Stimulated activated CD4-positive, alpha-beta T cell treated with anti-CD3 and anti-CD28 coated beads, Interleukin-1b, Interleukin-23, amount 100 ng/mL, for 4 hours (primary cell): ENCODE results near the gene PDE4D.

Source experiments
- DNase-seq, 2 donors: peaks; one replicate each; pipeline ENCODE4 v3.0.0-alpha.2; 2020; ENCODE audit warnings: low read depth in 2 of 2

The PDE4D gene

GRCh38 chr5:59517926-59518585, 375.5 kb downstream of the PDE4D start:
- no peak for DNase-seq

- DNase-seq: no peak
These were observed 377.4 kb downstream of the PDE4D start for GRCh38 chr5:59516161-59516560.

GRCh38 chr5:59506285-59506877, 387.1 kb downstream of the PDE4D start:
- no peak for DNase-seq

GRCh38 chr5:59504043-59504442, 389.5 kb downstream of the PDE4D start:
- no peak for DNase-seq

- DNase-seq: no peak
These were observed 390.3 kb downstream of the PDE4D start for GRCh38 chr5:59503220-59503619.

- no peak for DNase-seq
These were observed 392.2 kb downstream of the PDE4D start for GRCh38 chr5:59501316-59501715.

- no peak for DNase-seq
These were observed 393.5 kb downstream of the PDE4D start for GRCh38 chr5:59500014-59500413.

- no peak for DNase-seq
These were observed 396.3 kb downstream of the PDE4D start for GRCh38 chr5:59497207-59497606.

- DNase-seq: no peak
These were observed 396.9 kb downstream of the PDE4D start for GRCh38 chr5:59496524-59497134.

- no peak for DNase-seq
These were observed 401.6 kb downstream of the PDE4D start for GRCh38 chr5:59491945-59492344.

- no peak for DNase-seq
These were observed 404.0 kb downstream of the PDE4D start for GRCh38 chr5:59489551-59489950.

GRCh38 chr5:59487772-59488729, 405.5 kb downstream of the PDE4D start:
- no peak for DNase-seq

- DNase-seq: no peak
These were observed 406.3 kb downstream of the PDE4D start for GRCh38 chr5:59487068-59487686.

GRCh38 chr5:59486508-59486907, 407.0 kb downstream of the PDE4D start:
- no peak for DNase-seq

GRCh38 chr5:59485629-59486439, 407.7 kb downstream of the PDE4D start:
- no peak for DNase-seq

- DNase-seq: no peak
These were observed 408.4 kb downstream of the PDE4D start for GRCh38 chr5:59485107-59485506.

- no peak for DNase-seq
These were observed 408.9 kb downstream of the PDE4D start for GRCh38 chr5:59484618-59485017.

GRCh38 chr5:59483971-59484472, 409.5 kb downstream of the PDE4D start:
- DNase-seq: no peak

GRCh38 chr5:59479086-59479485, 414.4 kb downstream of the PDE4D start:
- no peak for DNase-seq

- no peak for DNase-seq
These were observed 419.2 kb downstream of the PDE4D start for GRCh38 chr5:59474324-59474723.

GRCh38 chr5:59473611-59474010, 419.9 kb downstream of the PDE4D start:
- no peak for DNase-seq
